Measurements from ENCODE around the gene MALSU1.

The MALSU1 gene

DNA sequence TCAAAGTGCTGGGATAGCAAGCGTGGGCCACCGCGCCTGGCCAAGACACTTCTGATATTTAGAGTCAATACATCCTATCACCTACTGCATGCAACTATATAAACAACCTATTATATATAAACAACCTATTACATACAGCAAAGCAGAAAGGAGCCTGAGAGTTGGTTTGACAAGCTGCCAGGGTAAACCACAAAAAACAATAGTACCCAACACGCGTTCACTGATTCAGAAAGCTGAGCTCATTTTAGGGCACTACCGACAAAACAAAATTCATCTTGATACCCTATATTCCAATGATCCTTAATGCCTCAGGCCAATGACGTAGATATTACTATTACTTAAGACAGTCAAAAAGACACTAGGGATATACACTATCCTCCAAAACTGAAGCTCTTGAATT, 16.2 kb downstream of the MALSU1 start:
- TF ChIP-seq, protein P1, sequence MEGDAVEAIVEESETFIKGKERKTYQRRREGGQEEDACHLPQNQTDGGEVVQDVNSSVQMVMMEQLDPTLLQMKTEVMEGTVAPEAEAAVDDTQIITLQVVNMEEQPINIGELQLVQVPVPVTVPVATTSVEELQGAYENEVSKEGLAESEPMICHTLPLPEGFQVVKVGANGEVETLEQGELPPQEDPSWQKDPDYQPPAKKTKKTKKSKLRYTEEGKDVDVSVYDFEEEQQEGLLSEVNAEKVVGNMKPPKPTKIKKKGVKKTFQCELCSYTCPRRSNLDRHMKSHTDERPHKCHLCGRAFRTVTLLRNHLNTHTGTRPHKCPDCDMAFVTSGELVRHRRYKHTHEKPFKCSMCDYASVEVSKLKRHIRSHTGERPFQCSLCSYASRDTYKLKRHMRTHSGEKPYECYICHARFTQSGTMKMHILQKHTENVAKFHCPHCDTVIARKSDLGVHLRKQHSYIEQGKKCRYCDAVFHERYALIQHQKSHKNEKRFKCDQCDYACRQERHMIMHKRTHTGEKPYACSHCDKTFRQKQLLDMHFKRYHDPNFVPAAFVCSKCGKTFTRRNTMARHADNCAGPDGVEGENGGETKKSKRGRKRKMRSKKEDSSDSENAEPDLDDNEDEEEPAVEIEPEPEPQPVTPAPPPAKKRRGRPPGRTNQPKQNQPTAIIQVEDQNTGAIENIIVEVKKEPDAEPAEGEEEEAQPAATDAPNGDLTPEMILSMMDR (conservative IDR thresholded peaks at IDR 0.05; ENCODE audit: low read depth, low read length): no peak
- no peak overlapping the region for H3K4me3 ChIP-seq (ENCODE audit: low read length)
- no peak for DNase-seq (ENCODE audit: low read depth)

DNA sequence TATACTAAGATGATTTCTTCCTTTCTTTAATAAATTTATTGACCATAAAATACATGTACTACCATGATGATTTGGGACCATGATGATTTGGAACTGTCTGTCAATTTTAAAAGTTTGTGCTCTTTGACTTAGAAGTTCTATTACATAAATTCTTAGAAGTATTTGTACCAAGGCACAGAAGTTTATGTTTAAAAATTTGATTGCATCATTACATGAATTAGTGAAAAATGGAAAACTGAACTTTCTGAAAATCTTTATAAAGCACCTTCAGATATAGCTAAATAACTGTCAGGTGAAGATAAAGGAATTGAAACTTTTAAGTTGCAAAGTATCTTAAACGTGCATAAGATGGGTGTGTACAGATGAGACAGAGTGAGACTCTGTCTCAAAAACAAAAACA, 32.0 kb downstream of the MALSU1 start:
- DNase-seq (ENCODE audit: low read depth): no peak
- no peak overlapping the region for H3K4me3 ChIP-seq (ENCODE audit: low read length)
- TF ChIP-seq, protein P1 (conservative IDR thresholded peaks at IDR 0.05; ENCODE audit: low read depth, low read length): no peak

DNA sequence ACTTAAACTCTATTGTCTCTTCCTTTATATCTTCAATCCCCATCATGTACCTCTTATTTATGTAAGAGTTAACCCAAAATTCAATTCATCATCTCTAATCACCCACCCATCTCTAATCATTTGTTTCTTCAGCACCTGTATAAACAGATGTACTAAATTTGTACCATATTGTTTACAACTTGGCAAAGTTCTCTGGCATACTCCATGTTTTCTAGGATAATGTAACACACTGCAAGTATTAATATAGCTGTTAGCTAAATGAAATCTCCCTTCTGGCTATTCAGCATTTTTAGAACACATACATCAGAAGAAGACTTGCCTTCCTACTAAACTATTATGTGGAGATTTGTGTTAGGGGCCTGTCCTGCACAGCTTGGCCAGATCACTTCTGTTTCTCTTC, 33.1 kb downstream of the MALSU1 start:
- TF ChIP-seq, protein P1 (conservative IDR thresholded peaks at IDR 0.05; ENCODE audit: low read depth, low read length): no peak
- no peak for DNase-seq (ENCODE audit: low read depth)
- no peak overlapping the region for H3K4me3 ChIP-seq (ENCODE audit: low read length)

DNA sequence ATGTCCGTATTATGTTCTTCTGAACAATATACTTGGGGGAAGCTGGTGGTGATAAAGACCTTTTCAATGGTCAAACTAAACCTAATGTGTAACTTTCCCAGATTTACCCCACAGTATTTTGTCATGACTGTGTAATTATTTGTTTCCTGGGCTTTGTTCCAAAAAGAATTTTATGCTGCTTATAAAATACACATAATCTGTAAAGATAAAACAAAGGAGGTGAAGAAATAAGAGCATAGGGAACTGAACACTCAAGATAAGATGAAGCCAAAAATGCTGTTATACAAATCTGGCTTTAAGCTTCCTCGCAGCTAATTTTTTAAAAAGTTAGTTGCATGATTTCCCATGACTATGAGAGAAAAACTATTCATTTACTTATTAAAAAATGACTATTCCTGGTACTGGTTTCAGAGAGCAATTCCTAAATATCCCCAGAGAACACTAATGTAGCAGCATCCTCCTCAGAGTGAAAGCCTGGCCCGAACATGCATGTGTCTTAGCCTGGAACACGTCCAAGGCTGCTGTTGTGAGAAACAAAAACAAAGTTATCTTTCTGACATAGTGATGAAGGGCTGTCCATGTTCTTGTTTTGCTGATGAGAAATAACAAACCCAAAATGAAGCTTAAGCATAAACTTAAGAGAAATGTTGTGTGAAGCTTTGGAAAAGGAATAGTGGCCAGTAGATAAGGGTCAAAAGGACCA, 33.9 kb downstream of the MALSU1 start:
- no peak for DNase-seq (ENCODE audit: low read depth)
- no peak overlapping the region for H3K4me3 ChIP-seq (ENCODE audit: low read length)

DNA sequence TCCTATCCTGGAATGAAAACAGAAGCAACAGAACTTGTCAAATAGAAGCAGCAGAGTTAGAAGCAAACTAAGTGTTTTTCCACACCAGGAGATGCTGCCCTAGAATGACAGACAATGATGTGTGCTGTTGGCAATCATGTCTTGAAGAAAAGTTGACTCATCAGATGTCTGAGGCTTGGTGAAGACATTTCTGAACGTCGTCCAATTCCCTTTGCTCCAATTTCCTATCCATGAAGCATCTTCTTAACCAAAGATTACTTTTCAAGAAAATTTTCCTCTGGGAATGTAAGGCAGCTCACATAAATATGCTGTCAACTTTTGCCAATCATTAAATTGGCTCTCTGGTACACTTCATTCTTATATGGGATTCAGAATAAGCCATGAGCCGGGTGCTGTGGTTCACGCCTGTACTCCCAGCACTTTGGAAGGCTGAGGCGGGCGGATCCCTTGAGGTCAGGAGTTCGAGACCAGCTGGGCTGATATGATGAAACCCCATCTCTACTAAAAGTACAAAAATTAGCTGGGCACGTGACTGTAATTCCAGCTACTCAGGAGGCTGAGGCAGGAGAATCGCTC, 34.6 kb downstream of the MALSU1 start:
- no peak overlapping the region for H3K4me3 ChIP-seq (ENCODE audit: low read length)
- no peak for DNase-seq (ENCODE audit: low read depth)
- TF ChIP-seq, protein P1 (conservative IDR thresholded peaks at IDR 0.05; ENCODE audit: low read depth, low read length): no peak

More for the DNA sequence above, 33.9 kb downstream of the MALSU1 start:
- TF ChIP-seq, protein P1 (conservative IDR thresholded peaks at IDR 0.05; ENCODE audit: low read depth, low read length): no peak

DNA sequence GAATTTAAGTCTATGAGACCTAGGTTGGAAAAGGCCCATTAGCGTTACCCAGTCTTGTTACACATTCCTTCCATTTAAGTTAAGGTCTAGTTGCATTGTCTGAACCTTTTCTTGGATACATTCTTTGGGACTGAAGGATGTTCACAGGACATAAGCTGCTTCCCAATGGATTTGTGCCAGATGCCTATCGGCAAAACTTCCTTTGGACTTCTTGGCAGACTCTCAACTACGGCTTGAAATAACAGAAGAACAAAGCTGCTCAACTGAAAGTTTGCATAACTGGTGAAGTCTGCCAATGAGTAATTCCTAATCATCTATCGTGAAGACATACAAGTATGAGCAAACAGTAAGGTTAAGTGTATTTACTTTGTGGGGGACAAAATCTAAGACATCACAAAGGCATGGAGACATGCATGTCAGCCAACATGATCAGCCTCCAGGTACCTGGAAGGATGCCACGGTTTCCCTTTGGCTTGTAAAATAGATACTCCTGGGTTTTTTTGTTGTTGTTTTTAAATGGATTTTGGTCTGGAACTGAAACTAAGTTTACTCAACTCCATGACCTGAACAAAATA, 35.4 kb downstream of the MALSU1 start:
- TF ChIP-seq, protein P1 (conservative IDR thresholded peaks at IDR 0.05; ENCODE audit: low read depth, low read length): no peak
- peak; percentile 72 for DNase-seq (ENCODE audit: low read depth)
- no peak overlapping the region for H3K4me3 ChIP-seq (ENCODE audit: low read length)

DNA sequence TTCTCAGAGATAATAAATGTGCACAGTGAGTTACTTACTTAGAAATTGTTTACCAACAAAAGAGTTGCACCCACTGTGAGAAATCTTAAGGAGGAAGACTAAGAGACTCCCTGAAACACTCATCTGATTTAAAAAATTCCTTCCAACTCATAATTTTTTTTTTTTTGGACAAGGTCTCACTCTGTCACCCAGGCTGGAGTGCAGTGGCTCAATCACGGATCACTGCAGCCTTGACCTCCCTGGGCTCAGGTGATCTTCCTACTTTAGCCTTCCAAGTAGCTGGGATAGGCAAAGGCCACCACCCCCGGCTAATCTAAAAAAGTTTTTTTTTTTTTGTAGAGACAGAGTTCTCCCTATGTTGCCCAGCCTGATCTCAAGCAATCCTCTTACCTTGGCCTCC, 36.0 kb downstream of the MALSU1 start:
- no peak overlapping the region for H3K4me3 ChIP-seq (ENCODE audit: low read length)
- TF ChIP-seq, protein P1 (conservative IDR thresholded peaks at IDR 0.05; ENCODE audit: low read depth, low read length): no peak
- no peak for DNase-seq (ENCODE audit: low read depth)

All from retinal pigment epithelial cell (primary cell).